Measurements from ENCODE around the gene KCNG4.

Gene KCNG4

GRCh38 chr16:84184775-84185174 is 55.0 kb downstream of the KCNG4 start:
- in situ Hi-C loops (cut with HindIII; ENCODE audit: low pct_ligation_motif_present, low sequenced_read_pairs): no loop called here
- H3K4me3 ChIP-seq (ENCODE audit: low read depth, low read length): no peak overlapping the region

GRCh38 chr16:84183911-84184591 is 55.8 kb downstream of the KCNG4 start:
- in situ Hi-C loops (cut with HindIII; ENCODE audit: low pct_ligation_motif_present, low sequenced_read_pairs): no loop called here
- DNase-seq: no peak
- TF ChIP-seq CTCF (IDR thresholded peaks at IDR 0.05; ENCODE audit: low read depth, low read length, missing control alignments): no peak

More at GRCh38 chr16:84184775-84185174, 55.0 kb downstream of the KCNG4 start:
- no peak overlapping the region for H3K27ac ChIP-seq
- DNase-seq: no peak
- peaks cover 33% of the 10 kb centered on the region for H3K36me3 ChIP-seq (replicated peaks)
- TF ChIP-seq CTCF (IDR thresholded peaks at IDR 0.05; ENCODE audit: low read depth, low read length, missing control alignments): no peak
- H3K27me3 ChIP-seq (replicated peaks): no peaks in the 10 kb centered on the region

GRCh38 chr16:84183572-84183875 is 56.3 kb downstream of the KCNG4 start:
- in situ Hi-C loops (cut with HindIII; ENCODE audit: low pct_ligation_motif_present, low sequenced_read_pairs): no loop called here
- no peak overlapping the region for H3K27ac ChIP-seq
- no peaks in the 10 kb centered on the region for H3K27me3 ChIP-seq (replicated peaks)
- no peak overlapping the region for H3K4me3 ChIP-seq (ENCODE audit: low read depth, low read length)
- no peak for DNase-seq
- H3K36me3 ChIP-seq (replicated peaks): peaks cover 37% of the 10 kb centered on the region
- no peak for TF ChIP-seq CTCF (IDR thresholded peaks at IDR 0.05; ENCODE audit: low read depth, low read length, missing control alignments)

More at GRCh38 chr16:84183911-84184591, 55.8 kb downstream of the KCNG4 start:
- H3K36me3 ChIP-seq (replicated peaks): peaks cover 37% of the 10 kb centered on the region
- no peaks in the 10 kb centered on the region for H3K27me3 ChIP-seq (replicated peaks)
- no peak overlapping the region for H3K4me3 ChIP-seq (ENCODE audit: low read depth, low read length)
- H3K27ac ChIP-seq: no peak overlapping the region

- Histone ChIP-seq H3K4me3 (ENCODE audit: low read depth, low read length) (no peak overlapping the region), H3K27me3 (replicated peaks) (no peaks in the 10 kb centered on the region), H3K27ac (no peak overlapping the region), H3K36me3 (replicated peaks) (peaks cover 43% of the 10 kb centered on the region)
- in situ Hi-C loops (cut with HindIII; ENCODE audit: low pct_ligation_motif_present, low sequenced_read_pairs): no loop called here
- no peak for TF ChIP-seq CTCF (IDR thresholded peaks at IDR 0.05; ENCODE audit: low read depth, low read length, missing control alignments)
- DNase-seq: no peak
Measured at GRCh38 chr16:84182680-84183571, 56.9 kb downstream of the KCNG4 start.

GRCh38 chr16:84182104-84182503 is 57.7 kb downstream of the KCNG4 start:
- Histone ChIP-seq H3K36me3 (replicated peaks) (peaks cover 43% of the 10 kb centered on the region), H3K27ac (no peak overlapping the region), H3K4me3 (ENCODE audit: low read depth, low read length) (no peak overlapping the region), H3K27me3 (replicated peaks) (no peaks in the 10 kb centered on the region)
- TF ChIP-seq CTCF (IDR thresholded peaks at IDR 0.05; ENCODE audit: low read depth, low read length, missing control alignments): no peak
- in situ Hi-C loops (cut with HindIII; ENCODE audit: low pct_ligation_motif_present, low sequenced_read_pairs): no loop called here
- no peak for DNase-seq

Measured in brain microvascular endothelial cell (primary cell).